ENCODE data around the gene CDC42EP2.
A peak's percentile ranks its signal among the peaks of the same experiment; 100 is the strongest.

The CDC42EP2 gene

GRCh38 chr11:65314501-65315203, at the start of gene CDC42EP2:
Gene CDC42EP2, plus strand, starts transcription at chr11:65314866. Its CDS starts 6,033 bp downstream, at chr11:65320899.
- Mint-ChIP-seq H3K27me3 (ENCODE audit: low read depth) (peaks cover 2% of the 10 kb centered on the region), H3K9me3 (no peaks in the 10 kb centered on the region), H3K27ac (no peak within 1 kb of the TSS), H3K4me1 (ENCODE audit: low read depth) (peaks cover 9% of the 10 kb centered on the region), H3K4me3 (peak within 1 kb of the TSS; percentile 69), H3K36me3 (ENCODE audit: low read depth) (no peaks in the 10 kb centered on the region)
- DNase-seq (ENCODE audit: low spot score), result peak; percentile 79

GRCh38 chr11:65266210-65266609, 48.5 kb upstream of the CDC42EP2 start:
- peaks cover 22% of the 10 kb centered on the region for H3K4me1 Mint-ChIP-seq (ENCODE audit: low read depth)
- peaks cover 51% of the 10 kb centered on the region for H3K36me3 Mint-ChIP-seq (ENCODE audit: low read depth)
- H3K27me3 Mint-ChIP-seq (ENCODE audit: low read depth), result no peaks in the 10 kb centered on the region
- DNase-seq (ENCODE audit: low spot score), result no peak
- H3K9me3 Mint-ChIP-seq, result no peaks in the 10 kb centered on the region
- peak overlapping the region; percentile 2 for H3K4me3 Mint-ChIP-seq
- peak overlapping the region; percentile 5 for H3K27ac Mint-ChIP-seq

GRCh38 chr11:65274735-65275682, 39.7 kb upstream of the CDC42EP2 start:
- H3K36me3 Mint-ChIP-seq (ENCODE audit: low read depth), result peaks cover 45% of the 10 kb centered on the region
- peaks cover 8% of the 10 kb centered on the region for H3K4me1 Mint-ChIP-seq (ENCODE audit: low read depth)
- no peaks in the 10 kb centered on the region for H3K27me3 Mint-ChIP-seq (ENCODE audit: low read depth)
- DNase-seq (ENCODE audit: low spot score), result no peak
- H3K27ac Mint-ChIP-seq, result no peak overlapping the region
- no peak overlapping the region for H3K4me3 Mint-ChIP-seq
- no peaks in the 10 kb centered on the region for H3K9me3 Mint-ChIP-seq

- Mint-ChIP-seq H3K27me3 (ENCODE audit: low read depth) (no peaks in the 10 kb centered on the region), H3K9me3 (no peaks in the 10 kb centered on the region), H3K4me1 (ENCODE audit: low read depth) (peaks cover 8% of the 10 kb centered on the region), H3K4me3 (no peak overlapping the region), H3K36me3 (ENCODE audit: low read depth) (peaks cover 43% of the 10 kb centered on the region), H3K27ac (no peak overlapping the region)
- no peak for DNase-seq (ENCODE audit: low spot score)
Observed at GRCh38 chr11:65275906-65276305, 38.8 kb upstream of the CDC42EP2 start.

- no peak for DNase-seq (ENCODE audit: low spot score)
- H3K27me3 Mint-ChIP-seq (ENCODE audit: low read depth), result no peaks in the 10 kb centered on the region
- no peak overlapping the region for H3K4me3 Mint-ChIP-seq
- no peaks in the 10 kb centered on the region for H3K9me3 Mint-ChIP-seq
- H3K36me3 Mint-ChIP-seq (ENCODE audit: low read depth), result peaks cover 47% of the 10 kb centered on the region
- peaks cover 8% of the 10 kb centered on the region for H3K4me1 Mint-ChIP-seq (ENCODE audit: low read depth)
- no peak overlapping the region for H3K27ac Mint-ChIP-seq
Observed at GRCh38 chr11:65277631-65278277, 36.9 kb upstream of the CDC42EP2 start.

GRCh38 chr11:65278356-65278755, 36.3 kb upstream of the CDC42EP2 start:
- Mint-ChIP-seq H3K27ac (no peak overlapping the region), H3K27me3 (ENCODE audit: low read depth) (no peaks in the 10 kb centered on the region), H3K9me3 (no peaks in the 10 kb centered on the region), H3K36me3 (ENCODE audit: low read depth) (peaks cover 47% of the 10 kb centered on the region), H3K4me3 (no peak overlapping the region), H3K4me1 (ENCODE audit: low read depth) (peaks cover 8% of the 10 kb centered on the region)
- DNase-seq (ENCODE audit: low spot score), result no peak

- peaks cover 8% of the 10 kb centered on the region for H3K4me1 Mint-ChIP-seq (ENCODE audit: low read depth)
- peaks cover 51% of the 10 kb centered on the region for H3K36me3 Mint-ChIP-seq (ENCODE audit: low read depth)
Observed at GRCh38 chr11:65279279-65279678, 35.4 kb upstream of the CDC42EP2 start.

GRCh38 chr11:65279741-65280440, 34.8 kb upstream of the CDC42EP2 start:
- Mint-ChIP-seq H3K27ac (peak overlapping the region; percentile 69), H3K4me3 (no peak overlapping the region), H3K27me3 (ENCODE audit: low read depth) (no peaks in the 10 kb centered on the region), H3K36me3 (ENCODE audit: low read depth) (peaks cover 51% of the 10 kb centered on the region), H3K4me1 (ENCODE audit: low read depth) (peaks cover 8% of the 10 kb centered on the region), H3K9me3 (no peaks in the 10 kb centered on the region)
- DNase-seq (ENCODE audit: low spot score), result peak; percentile 65

More at GRCh38 chr11:65279279-65279678, 35.4 kb upstream of the CDC42EP2 start:
- Mint-ChIP-seq H3K27ac (peak overlapping the region; percentile 69), H3K4me3 (no peak overlapping the region), H3K27me3 (ENCODE audit: low read depth) (no peaks in the 10 kb centered on the region), H3K9me3 (no peaks in the 10 kb centered on the region)
- no peak for DNase-seq (ENCODE audit: low spot score)

GRCh38 chr11:65280646-65281045, 34.0 kb upstream of the CDC42EP2 start:
- DNase-seq (ENCODE audit: low spot score), result no peak
- H3K27ac Mint-ChIP-seq, result no peak overlapping the region
- H3K9me3 Mint-ChIP-seq, result no peaks in the 10 kb centered on the region
- peaks cover 53% of the 10 kb centered on the region for H3K36me3 Mint-ChIP-seq (ENCODE audit: low read depth)
- H3K27me3 Mint-ChIP-seq (ENCODE audit: low read depth), result no peaks in the 10 kb centered on the region
- H3K4me3 Mint-ChIP-seq, result no peak overlapping the region
- peaks cover 8% of the 10 kb centered on the region for H3K4me1 Mint-ChIP-seq (ENCODE audit: low read depth)

GRCh38 chr11:65286686-65287085, 28.0 kb upstream of the CDC42EP2 start:
- no peak for DNase-seq (ENCODE audit: low spot score)
- no peaks in the 10 kb centered on the region for H3K27me3 Mint-ChIP-seq (ENCODE audit: low read depth)
- peaks cover 44% of the 10 kb centered on the region for H3K36me3 Mint-ChIP-seq (ENCODE audit: low read depth)
- no peaks in the 10 kb centered on the region for H3K9me3 Mint-ChIP-seq
- H3K4me1 Mint-ChIP-seq (ENCODE audit: low read depth), result no peaks in the 10 kb centered on the region
- no peak overlapping the region for H3K4me3 Mint-ChIP-seq
- no peak overlapping the region for H3K27ac Mint-ChIP-seq

GRCh38 chr11:65287601-65288000, 27.1 kb upstream of the CDC42EP2 start:
- Mint-ChIP-seq H3K4me3 (no peak overlapping the region), H3K27me3 (ENCODE audit: low read depth) (no peaks in the 10 kb centered on the region), H3K36me3 (ENCODE audit: low read depth) (peaks cover 40% of the 10 kb centered on the region), H3K4me1 (ENCODE audit: low read depth) (no peaks in the 10 kb centered on the region), H3K27ac (no peak overlapping the region), H3K9me3 (no peaks in the 10 kb centered on the region)
- DNase-seq (ENCODE audit: low spot score), result no peak

GRCh38 chr11:65288706-65289536, 25.7 kb upstream of the CDC42EP2 start:
- no peak for DNase-seq (ENCODE audit: low spot score)
- Mint-ChIP-seq H3K9me3 (no peaks in the 10 kb centered on the region), H3K36me3 (ENCODE audit: low read depth) (peaks cover 41% of the 10 kb centered on the region), H3K4me1 (ENCODE audit: low read depth) (no peaks in the 10 kb centered on the region), H3K4me3 (no peak overlapping the region), H3K27ac (no peak overlapping the region), H3K27me3 (ENCODE audit: low read depth) (no peaks in the 10 kb centered on the region)
